ENCODE measurements around the gene RANBP10. TPM values are rescaled to one million over a fixed set of nuclear protein-coding genes. Genes with fewer than 3 reads are reported as not detected.

The RANBP10 gene
- total RNA-seq, 1 donor from 2014 or later = 4.7 TPM

DNA sequence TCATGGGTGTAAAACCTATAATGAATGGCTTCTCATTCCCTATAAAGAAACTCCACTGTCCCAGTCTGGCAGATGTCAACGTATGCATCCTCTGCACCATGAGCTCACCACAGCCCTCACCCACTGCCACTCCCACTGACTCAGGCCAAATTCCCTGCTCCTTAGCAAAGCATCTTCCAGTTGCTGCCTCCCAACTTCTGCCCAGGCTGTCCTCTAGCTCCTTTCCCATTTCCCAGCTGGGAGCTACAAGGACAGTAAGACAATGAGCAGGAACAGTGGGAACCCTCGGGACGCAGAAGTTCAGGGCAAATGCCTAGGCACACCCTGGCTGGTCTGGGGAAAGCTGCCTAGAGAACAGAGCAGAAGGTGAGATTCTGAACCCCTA, 26.7 kb upstream of the RANBP10 start:
- no peaks in the 10 kb centered on the region for H3K27me3 ChIP-seq (ENCODE audit: control insufficient read depth in 3 of 3, insufficient read depth in 3 of 3, low read length in 3 of 3)
- H3K4me3 ChIP-seq (ENCODE audit: low read length in 3 of 3) = peak overlapping the region; percentile 71 to 93 (median 88)
- H3K9me3 ChIP-seq (ENCODE audit: control insufficient read depth in 3 of 3, low read length in 3 of 3) = no peaks in the 10 kb centered on the region
- H3K4me1 ChIP-seq (ENCODE audit: control insufficient read depth in 3 of 3, insufficient read depth in 3 of 3, low read length in 3 of 3) = peaks cover 13 to 17% (median 14%) of the 10 kb centered on the region in 3 donors
- H3K36me3 ChIP-seq (ENCODE audit: control insufficient read depth in 3 of 3, insufficient read depth in 3 of 3, low read length in 3 of 3) = peaks cover 35 to 39% (median 38%) of the 10 kb centered on the region in 3 donors
- H3K27ac ChIP-seq (ENCODE audit: low read depth, low read length) = peak overlapping the region; percentile 70
- H3K9ac ChIP-seq (ENCODE audit: low read depth in 1 of 3, low read length in 3 of 3) = peak overlapping the region; percentile 90

DNA sequence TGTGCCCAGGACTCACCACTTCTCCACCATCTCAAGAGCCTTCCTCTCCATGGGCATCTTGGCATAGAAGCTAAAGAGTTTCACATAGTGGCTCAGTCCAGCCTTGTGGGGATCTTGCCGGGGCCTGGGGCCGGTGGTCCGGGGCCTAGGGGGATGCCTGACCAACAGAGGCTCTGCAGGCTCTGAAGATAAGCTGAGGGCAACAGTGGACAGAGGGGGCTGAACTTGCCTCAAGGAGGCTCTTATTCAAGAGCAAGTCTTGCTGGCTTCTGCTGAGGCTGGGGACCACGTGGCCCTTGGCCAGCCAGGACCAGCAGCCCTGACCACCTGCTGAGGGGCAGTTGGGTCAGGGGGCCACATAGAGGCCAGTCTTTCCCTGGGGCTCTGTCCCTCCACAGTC, 22.3 kb upstream of the RANBP10 start:
- H3K9me3 ChIP-seq (ENCODE audit: control insufficient read depth in 3 of 3, low read length in 3 of 3) = no peaks in the 10 kb centered on the region
- peaks cover 8 to 11% (median 9%) of the 10 kb centered on the region in 3 donors for H3K4me1 ChIP-seq (ENCODE audit: control insufficient read depth in 3 of 3, insufficient read depth in 3 of 3, low read length in 3 of 3)
- H3K36me3 ChIP-seq (ENCODE audit: control insufficient read depth in 3 of 3, insufficient read depth in 3 of 3, low read length in 3 of 3) = peaks cover 40 to 55% (median 46%) of the 10 kb centered on the region in 3 donors
- no peak overlapping the region for H3K4me3 ChIP-seq (ENCODE audit: low read length in 3 of 3)
- H3K27me3 ChIP-seq (ENCODE audit: control insufficient read depth in 3 of 3, insufficient read depth in 3 of 3, low read length in 3 of 3) = no peaks in the 10 kb centered on the region
- H3K9ac ChIP-seq (ENCODE audit: low read depth in 1 of 3, low read length in 3 of 3) = no peak overlapping the region
- H3K27ac ChIP-seq (ENCODE audit: low read depth, low read length) = no peak overlapping the region

DNA sequence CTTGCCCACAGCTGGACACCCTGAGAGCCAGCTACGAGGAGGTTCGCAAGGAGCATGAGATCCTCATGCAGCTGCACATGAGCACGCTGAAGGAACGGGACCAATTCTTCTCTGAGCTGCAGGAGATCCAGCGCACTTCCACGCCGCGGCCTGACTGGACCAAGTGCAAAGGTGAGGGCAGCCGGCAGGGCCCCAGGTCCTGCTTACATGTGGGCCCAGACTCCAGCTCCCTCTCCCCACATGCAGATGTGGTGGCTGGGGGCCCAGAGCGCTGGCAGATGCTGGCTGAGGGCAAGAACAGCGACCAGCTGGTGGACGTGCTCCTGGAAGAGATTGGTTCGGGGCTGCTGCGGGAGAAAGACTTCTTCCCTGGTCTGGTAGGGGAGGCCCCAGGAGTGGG, 19.5 kb upstream of the RANBP10 start:
- Histone ChIP-seq H3K4me3 (ENCODE audit: low read length in 3 of 3) (no peak overlapping the region), H3K36me3 (ENCODE audit: control insufficient read depth in 3 of 3, insufficient read depth in 3 of 3, low read length in 3 of 3) (peaks cover 26 to 42% (median 37%) of the 10 kb centered on the region in 3 donors), H3K9me3 (ENCODE audit: control insufficient read depth in 3 of 3, low read length in 3 of 3) (no peaks in the 10 kb centered on the region), H3K4me1 (ENCODE audit: control insufficient read depth in 3 of 3, insufficient read depth in 3 of 3, low read length in 3 of 3) (no peaks in the 10 kb centered on the region), H3K27ac (ENCODE audit: low read depth, low read length) (no peak overlapping the region), H3K27me3 (ENCODE audit: control insufficient read depth in 3 of 3, insufficient read depth in 3 of 3, low read length in 3 of 3) (no peaks in the 10 kb centered on the region), H3K9ac (ENCODE audit: low read depth in 1 of 3, low read length in 3 of 3) (no peak overlapping the region)

DNA sequence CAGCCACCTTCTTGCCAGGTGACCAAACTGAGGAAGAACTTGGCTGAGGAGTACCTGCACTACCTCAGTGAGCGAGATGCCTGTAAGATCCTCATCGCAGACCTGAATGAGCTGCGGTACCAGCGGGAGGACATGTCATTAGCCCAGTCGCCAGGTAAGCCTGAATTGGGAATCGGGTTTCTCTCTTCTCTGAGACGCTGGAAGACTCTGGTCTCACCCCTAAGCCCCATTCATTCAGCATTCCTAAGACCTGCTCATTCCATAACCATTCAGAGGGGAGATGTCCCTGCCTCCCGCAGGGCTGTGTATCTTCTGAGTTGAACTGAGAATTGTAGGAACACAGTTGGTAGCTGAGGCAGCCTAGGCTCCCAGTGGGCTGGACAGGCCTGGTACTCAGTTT, 18.8 kb upstream of the RANBP10 start:
- Histone ChIP-seq H3K27ac (ENCODE audit: low read depth, low read length) (no peak overlapping the region), H3K4me1 (ENCODE audit: control insufficient read depth in 3 of 3, insufficient read depth in 3 of 3, low read length in 3 of 3) (no peaks in the 10 kb centered on the region), H3K4me3 (ENCODE audit: low read length in 3 of 3) (no peak overlapping the region), H3K9ac (ENCODE audit: low read depth in 1 of 3, low read length in 3 of 3) (no peak overlapping the region), H3K36me3 (ENCODE audit: control insufficient read depth in 3 of 3, insufficient read depth in 3 of 3, low read length in 3 of 3) (peaks cover 19 to 35% (median 29%) of the 10 kb centered on the region in 3 donors), H3K27me3 (ENCODE audit: control insufficient read depth in 3 of 3, insufficient read depth in 3 of 3, low read length in 3 of 3) (no peaks in the 10 kb centered on the region), H3K9me3 (ENCODE audit: control insufficient read depth in 3 of 3, low read length in 3 of 3) (no peaks in the 10 kb centered on the region)

DNA sequence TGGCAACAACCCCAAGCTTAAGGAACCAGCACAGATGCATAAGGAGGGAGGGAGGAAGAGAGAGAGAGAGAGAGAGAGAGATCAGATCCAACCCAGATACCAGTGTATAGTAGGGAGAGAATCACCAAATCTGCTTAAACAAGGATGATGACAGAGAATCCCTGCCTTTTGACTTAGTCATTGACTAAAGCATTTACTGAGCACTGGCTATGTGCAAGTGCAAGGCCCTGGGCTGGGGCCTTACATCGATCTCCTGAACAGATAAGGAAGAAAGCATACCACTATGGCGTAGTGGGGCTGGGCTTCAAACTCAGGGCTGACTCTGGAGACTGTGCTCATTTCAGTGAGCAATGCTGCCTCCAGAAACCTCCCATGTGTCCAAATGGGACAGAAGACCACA, 16.2 kb upstream of the RANBP10 start:
- no peak overlapping the region for H3K4me3 ChIP-seq (ENCODE audit: low read length in 3 of 3)
- no peaks in the 10 kb centered on the region for H3K9me3 ChIP-seq (ENCODE audit: control insufficient read depth in 3 of 3, low read length in 3 of 3)
- H3K4me1 ChIP-seq (ENCODE audit: control insufficient read depth in 3 of 3, insufficient read depth in 3 of 3, low read length in 3 of 3) = no peaks in the 10 kb centered on the region
- no peaks in the 10 kb centered on the region for H3K27me3 ChIP-seq (ENCODE audit: control insufficient read depth in 3 of 3, insufficient read depth in 3 of 3, low read length in 3 of 3)
- H3K36me3 ChIP-seq (ENCODE audit: control insufficient read depth in 3 of 3, insufficient read depth in 3 of 3, low read length in 3 of 3) = peaks cover 2 to 10% (median 4%) of the 10 kb centered on the region in 3 donors
- H3K9ac ChIP-seq (ENCODE audit: low read depth in 1 of 3, low read length in 3 of 3) = no peak overlapping the region
- no peak overlapping the region for H3K27ac ChIP-seq (ENCODE audit: low read depth, low read length)

DNA sequence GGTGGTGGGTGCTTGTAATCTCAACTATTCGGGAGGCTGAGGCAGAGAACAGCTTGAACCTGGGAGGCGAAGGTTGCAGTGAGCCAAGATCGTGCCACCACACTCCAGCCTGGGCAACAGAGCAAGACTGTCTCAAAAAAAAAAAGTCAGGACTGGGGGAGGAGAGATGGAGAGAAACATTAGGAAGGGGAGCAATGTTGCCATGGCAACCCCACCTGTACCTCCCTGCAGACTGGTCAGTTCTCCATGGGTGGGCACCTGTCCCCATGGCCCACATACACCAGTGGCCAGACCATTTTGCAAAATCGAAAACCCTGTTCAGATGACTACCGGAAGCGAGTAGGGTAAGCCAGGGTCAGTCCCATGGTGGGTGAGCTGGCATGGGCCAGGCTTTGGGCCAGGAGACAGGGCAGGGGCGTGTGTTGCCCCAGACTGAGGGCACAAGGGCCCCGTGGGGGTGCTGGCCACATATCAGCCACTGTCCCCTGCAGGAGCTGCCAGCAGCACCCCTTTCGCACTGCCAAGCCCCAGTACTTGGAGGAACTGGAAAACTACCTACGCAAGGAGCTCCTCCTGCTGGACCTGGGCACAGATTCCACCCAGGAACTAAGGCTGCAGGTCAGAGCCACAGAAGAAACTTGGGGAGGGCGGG, 14.4 kb upstream of the RANBP10 start:
- Histone ChIP-seq H3K4me3 (ENCODE audit: low read length in 3 of 3) (no peak overlapping the region), H3K36me3 (ENCODE audit: control insufficient read depth in 3 of 3, insufficient read depth in 3 of 3, low read length in 3 of 3) (no peaks in the 10 kb centered on the region), H3K9me3 (ENCODE audit: control insufficient read depth in 3 of 3, low read length in 3 of 3) (no peaks in the 10 kb centered on the region), H3K4me1 (ENCODE audit: control insufficient read depth in 3 of 3, insufficient read depth in 3 of 3, low read length in 3 of 3) (peaks cover 0 to 2% (median 0%) of the 10 kb centered on the region in 3 donors), H3K27me3 (ENCODE audit: control insufficient read depth in 3 of 3, insufficient read depth in 3 of 3, low read length in 3 of 3) (no peaks in the 10 kb centered on the region), H3K9ac (ENCODE audit: low read depth in 1 of 3, low read length in 3 of 3) (no peak overlapping the region), H3K27ac (ENCODE audit: low read depth, low read length) (no peak overlapping the region)

DNA sequence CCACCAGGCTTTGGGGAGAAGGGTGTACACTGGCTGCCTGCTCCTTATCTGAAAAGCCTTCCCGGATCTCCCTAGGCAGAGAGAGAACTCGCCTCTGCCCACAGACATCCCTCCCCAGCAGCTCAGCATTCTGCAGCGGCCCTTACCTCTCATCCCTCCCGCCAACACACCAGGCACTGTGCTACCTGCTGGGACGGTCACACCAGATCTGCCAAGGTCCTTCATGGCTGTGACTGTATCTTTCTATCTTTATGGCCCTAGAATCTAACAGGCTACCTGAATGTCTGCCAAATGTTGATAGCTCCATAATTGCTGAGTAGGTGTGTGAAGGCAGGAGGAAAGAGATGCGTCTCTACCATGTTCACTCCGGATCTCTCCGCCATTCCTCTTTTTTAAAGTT, 8.2 kb upstream of the RANBP10 start:
- Histone ChIP-seq H3K9me3 (ENCODE audit: control insufficient read depth in 3 of 3, low read length in 3 of 3) (no peaks in the 10 kb centered on the region), H3K27me3 (ENCODE audit: control insufficient read depth in 3 of 3, insufficient read depth in 3 of 3, low read length in 3 of 3) (no peaks in the 10 kb centered on the region), H3K4me1 (ENCODE audit: control insufficient read depth in 3 of 3, insufficient read depth in 3 of 3, low read length in 3 of 3) (peaks cover 0 to 2% (median 0%) of the 10 kb centered on the region in 3 donors), H3K27ac (ENCODE audit: low read depth, low read length) (no peak overlapping the region), H3K4me3 (ENCODE audit: low read length in 3 of 3) (no peak overlapping the region), H3K36me3 (ENCODE audit: control insufficient read depth in 3 of 3, insufficient read depth in 3 of 3, low read length in 3 of 3) (no peaks in the 10 kb centered on the region), H3K9ac (ENCODE audit: low read depth in 1 of 3, low read length in 3 of 3) (peak overlapping the region in 1 of 3 donors; percentile 16)

DNA sequence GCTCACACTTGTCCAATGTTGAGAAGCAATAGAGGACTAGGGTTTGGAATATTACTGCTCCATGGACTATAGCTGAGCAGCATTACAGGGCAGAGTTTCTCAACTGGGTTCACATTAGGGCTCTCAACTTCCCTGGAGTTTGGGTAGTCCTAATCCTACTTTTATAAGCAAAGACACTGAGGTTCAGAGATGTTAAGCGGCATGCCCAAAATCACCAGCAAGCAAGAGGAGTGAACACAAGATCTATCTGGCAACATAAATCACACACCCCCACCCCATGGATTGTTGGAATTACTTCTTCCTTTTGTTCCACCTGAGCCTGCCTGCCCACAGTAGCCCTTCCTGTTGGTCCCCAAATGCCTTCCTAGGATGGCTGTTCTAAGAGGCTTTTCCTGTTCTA, 5.5 kb upstream of the RANBP10 start:
- no peak overlapping the region for H3K9ac ChIP-seq (ENCODE audit: low read depth in 1 of 3, low read length in 3 of 3)
- no peaks in the 10 kb centered on the region for H3K36me3 ChIP-seq (ENCODE audit: control insufficient read depth in 3 of 3, insufficient read depth in 3 of 3, low read length in 3 of 3)
- peaks cover 5 to 7% (median 7%) of the 10 kb centered on the region in 3 donors for H3K4me1 ChIP-seq (ENCODE audit: control insufficient read depth in 3 of 3, insufficient read depth in 3 of 3, low read length in 3 of 3)
- H3K27ac ChIP-seq (ENCODE audit: low read depth, low read length) = no peak overlapping the region
- H3K9me3 ChIP-seq (ENCODE audit: control insufficient read depth in 3 of 3, low read length in 3 of 3) = no peaks in the 10 kb centered on the region
- H3K4me3 ChIP-seq (ENCODE audit: low read length in 3 of 3) = no peak overlapping the region
- H3K27me3 ChIP-seq (ENCODE audit: control insufficient read depth in 3 of 3, insufficient read depth in 3 of 3, low read length in 3 of 3) = no peaks in the 10 kb centered on the region

DNA sequence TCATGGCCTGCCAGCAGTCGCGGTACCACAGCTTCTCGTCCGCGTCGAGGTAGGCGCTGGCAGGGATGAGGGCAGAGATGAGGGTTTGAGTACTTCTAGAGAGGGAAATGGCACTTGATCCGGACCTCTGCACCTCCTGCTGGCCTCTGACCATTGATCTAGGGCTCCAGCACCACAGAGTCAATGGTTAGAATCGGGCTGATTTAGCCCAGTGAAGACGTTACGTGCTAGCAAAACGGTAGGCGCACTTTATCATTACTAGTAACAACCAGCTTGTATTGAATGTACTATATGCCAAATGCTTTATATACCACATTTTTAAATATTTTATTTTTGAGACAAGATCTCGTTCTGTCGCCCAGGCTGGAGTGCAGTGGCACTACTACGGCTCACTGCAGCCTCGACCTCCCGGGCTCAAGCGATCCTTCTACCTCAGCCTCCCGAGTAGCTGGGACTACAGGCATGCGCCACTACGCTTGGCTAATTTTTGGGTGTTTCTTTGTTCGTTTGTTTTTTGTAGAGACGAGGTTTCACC, 855 bp upstream of the RANBP10 start:
- Histone ChIP-seq H3K4me3 (ENCODE audit: low read length in 3 of 3) (peak overlapping the region; percentile 84 to 90 (median 87)), H3K9me3 (ENCODE audit: control insufficient read depth in 3 of 3, low read length in 3 of 3) (no peaks in the 10 kb centered on the region), H3K27me3 (ENCODE audit: control insufficient read depth in 3 of 3, insufficient read depth in 3 of 3, low read length in 3 of 3) (no peaks in the 10 kb centered on the region), H3K4me1 (ENCODE audit: control insufficient read depth in 3 of 3, insufficient read depth in 3 of 3, low read length in 3 of 3) (peaks cover 17 to 32% (median 20%) of the 10 kb centered on the region in 3 donors), H3K36me3 (ENCODE audit: control insufficient read depth in 3 of 3, insufficient read depth in 3 of 3, low read length in 3 of 3) (peaks cover 4 to 16% (median 13%) of the 10 kb centered on the region in 3 donors), H3K27ac (ENCODE audit: low read depth, low read length) (peak overlapping the region; percentile 96), H3K9ac (ENCODE audit: low read depth in 1 of 3, low read length in 3 of 3) (peak overlapping the region in 2 of 3 donors; percentile 67 to 70)

DNA sequence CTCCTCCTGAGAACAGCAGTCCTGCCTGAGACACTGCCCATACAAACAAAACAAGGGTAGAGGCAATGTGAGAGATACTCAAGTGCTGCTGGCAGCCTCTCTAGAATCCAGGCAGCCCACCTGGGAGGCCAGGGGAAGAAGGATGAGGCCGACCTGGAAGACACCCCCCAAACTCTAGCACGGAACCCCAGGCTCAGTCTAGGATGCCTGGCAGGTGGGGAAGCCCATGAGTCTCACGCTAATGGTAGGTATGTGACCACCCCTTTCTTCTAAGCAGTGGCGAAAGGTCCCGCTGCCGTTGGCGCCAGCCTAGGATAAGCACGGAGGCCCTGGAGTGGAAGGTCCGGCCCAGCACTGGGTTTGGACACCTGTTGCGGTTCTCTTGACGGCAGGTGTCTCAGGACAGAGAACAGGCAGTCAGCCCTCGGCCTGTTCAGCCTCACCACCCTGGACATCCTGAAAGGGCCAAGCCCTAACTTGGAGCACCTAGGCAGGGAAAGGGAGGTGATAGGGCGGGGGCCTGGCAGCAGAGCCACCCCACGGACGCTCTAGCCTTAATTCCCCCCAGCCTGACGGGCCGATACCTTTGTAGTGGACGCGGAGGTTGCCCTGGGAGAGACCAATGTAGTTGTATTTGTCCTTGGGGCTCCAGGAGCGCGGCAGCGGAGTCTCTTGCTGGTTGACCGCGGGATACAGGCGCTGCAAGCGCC, 487 bp downstream of the RANBP10 start:
- H3K4me1 ChIP-seq (ENCODE audit: control insufficient read depth in 3 of 3, insufficient read depth in 3 of 3, low read length in 3 of 3) = peaks cover 24 to 45% (median 25%) of the 10 kb centered on the region in 3 donors
- no peaks in the 10 kb centered on the region for H3K27me3 ChIP-seq (ENCODE audit: control insufficient read depth in 3 of 3, insufficient read depth in 3 of 3, low read length in 3 of 3)
- no peaks in the 10 kb centered on the region for H3K9me3 ChIP-seq (ENCODE audit: control insufficient read depth in 3 of 3, low read length in 3 of 3)
- H3K36me3 ChIP-seq (ENCODE audit: control insufficient read depth in 3 of 3, insufficient read depth in 3 of 3, low read length in 3 of 3) = peaks cover 6 to 23% (median 20%) of the 10 kb centered on the region in 3 donors
- peak overlapping the region; percentile 97 to 100 (median 99) for H3K9ac ChIP-seq (ENCODE audit: low read depth in 1 of 3, low read length in 3 of 3)
- peak overlapping the region; percentile 84 to 99 (median 97) for H3K4me3 ChIP-seq (ENCODE audit: low read length in 3 of 3)
- peak overlapping the region; percentile 96 for H3K27ac ChIP-seq (ENCODE audit: low read depth, low read length)

Measured in skeletal muscle tissue (tissue), 4 donors.